HG03457 (cell line): ENCODE results near the gene FBXO24.

Experiments
- ATAC-seq: cut with Tn5 transposase; IDR thresholded peaks from one replicate; pipeline ENCODE4 v1.9.1; 2021; ENCODE audit warnings: moderate number of reproducible peaks; ENCODE audit not compliant: unreplicated experiment

FBXO24 gene

DNA sequence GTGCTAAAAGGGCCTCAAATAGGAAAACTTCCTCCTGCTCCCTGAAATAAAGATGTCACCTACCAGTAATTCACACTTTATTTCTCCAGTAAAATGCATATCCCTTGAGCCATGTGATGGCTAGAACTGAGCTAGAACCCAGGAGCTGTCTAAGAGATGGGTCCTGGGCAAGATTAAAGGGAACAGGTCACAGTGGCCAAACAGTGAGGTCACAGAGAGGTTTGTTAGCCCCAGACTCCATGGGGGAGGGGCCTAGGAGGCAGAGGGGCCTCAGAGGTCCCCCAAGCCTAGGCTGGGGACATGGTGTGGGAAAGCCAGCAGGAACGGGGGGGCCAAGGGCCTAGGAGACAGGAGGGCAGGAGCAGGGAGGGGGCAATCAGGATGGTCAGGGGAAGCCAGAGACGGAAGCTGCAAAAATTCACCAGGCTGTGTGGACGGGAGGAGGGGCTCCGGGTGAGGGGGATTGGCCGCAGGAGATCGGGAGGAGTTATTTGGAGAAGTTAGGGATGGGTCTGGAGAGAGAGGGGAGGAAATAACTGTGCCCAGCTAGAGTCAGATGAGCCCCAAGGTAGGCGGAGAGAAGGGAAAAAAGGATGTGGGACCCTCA lies 3.3 kb downstream of the FBXO24 start:
- ATAC-seq = no peak

DNA sequence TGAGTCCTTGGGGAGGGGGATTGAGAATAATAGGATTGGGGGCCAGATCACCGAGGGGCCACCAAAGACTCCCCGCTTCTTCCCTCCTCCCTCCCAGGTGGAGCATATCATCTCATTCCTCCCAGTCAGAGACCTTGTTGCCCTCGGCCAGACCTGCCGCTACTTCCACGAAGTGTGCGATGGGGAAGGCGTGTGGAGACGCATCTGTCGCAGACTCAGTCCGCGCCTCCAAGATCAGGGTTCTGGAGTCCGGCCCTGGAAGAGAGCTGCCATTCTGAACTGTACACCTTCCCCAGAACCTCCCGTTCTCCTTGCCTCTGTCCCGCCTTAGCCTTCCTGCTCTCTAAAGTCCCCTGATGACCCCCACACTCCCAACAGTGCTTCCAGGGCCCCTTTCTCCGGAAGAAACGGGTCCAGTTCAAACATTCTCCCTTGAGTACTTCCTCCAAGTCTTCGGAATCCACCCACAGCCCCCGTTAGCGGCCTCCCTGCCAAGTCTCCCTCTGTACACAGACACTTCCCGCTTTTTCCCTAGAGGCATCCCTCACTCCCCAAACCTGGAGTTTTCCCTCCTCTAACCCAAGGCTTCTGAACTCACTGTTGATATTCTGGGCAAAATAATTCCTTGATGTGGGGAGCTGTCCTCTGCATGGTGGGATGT lies 4.1 kb downstream of the FBXO24 start:
- ATAC-seq = no peak

DNA sequence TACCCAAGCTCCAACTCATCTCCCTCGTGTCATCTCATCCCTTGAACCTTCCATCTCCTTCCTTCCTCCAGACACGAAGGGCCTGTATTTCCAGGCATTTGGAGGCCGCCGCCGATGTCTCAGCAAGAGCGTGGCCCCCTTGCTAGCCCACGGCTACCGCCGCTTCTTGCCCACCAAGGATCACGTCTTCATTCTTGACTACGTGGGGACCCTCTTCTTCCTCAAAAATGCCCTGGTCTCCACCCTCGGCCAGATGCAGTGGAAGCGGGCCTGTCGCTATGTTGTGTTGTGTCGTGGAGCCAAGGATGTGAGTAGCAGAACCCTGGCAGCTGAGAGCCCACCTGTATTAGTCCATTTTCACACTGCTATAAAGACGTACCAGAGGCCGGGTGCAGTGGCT lies 5.5 kb downstream of the FBXO24 start:
- no peak for ATAC-seq

DNA sequence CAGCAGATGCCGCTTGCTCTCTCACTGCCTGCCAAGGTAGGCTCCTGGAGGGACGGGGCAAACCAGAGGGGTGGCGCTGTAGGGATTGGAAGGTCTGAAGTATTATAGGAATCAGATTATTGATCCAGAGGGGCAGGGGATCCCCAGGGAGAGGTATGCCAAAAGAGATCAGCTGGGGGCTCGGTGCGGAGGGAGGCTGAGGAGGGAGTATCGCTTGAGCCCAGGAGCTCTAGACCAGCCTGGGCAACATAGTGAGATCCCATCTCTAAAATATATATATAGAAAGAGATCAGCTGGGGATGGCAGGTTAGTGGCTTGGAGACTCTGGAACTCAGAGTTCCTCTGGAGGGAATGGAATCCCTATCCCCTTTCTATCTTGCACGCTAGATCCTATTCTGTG lies 9.1 kb downstream of the FBXO24 start:
- no peak for ATAC-seq

DNA sequence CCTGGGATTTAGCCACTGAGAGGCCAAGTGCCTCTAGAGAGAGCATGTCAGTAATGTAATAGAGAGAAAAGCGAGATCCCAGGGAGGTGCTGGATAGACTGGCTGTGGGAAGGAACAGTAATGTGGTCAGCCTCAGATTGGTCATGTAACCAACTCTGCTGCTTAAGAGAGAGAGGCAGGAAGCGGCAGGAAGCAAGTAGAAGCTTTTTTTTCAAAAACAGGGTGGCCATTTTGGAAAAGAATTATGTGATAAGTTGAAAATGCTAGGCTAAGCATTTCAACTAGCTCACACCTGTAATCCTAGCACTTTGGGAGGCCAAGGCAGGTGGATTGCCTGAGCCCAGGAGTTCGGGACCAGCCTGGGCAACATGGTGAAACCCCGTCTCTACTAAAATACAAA lies 12.3 kb downstream of the FBXO24 start:
- ATAC-seq = no peak

DNA sequence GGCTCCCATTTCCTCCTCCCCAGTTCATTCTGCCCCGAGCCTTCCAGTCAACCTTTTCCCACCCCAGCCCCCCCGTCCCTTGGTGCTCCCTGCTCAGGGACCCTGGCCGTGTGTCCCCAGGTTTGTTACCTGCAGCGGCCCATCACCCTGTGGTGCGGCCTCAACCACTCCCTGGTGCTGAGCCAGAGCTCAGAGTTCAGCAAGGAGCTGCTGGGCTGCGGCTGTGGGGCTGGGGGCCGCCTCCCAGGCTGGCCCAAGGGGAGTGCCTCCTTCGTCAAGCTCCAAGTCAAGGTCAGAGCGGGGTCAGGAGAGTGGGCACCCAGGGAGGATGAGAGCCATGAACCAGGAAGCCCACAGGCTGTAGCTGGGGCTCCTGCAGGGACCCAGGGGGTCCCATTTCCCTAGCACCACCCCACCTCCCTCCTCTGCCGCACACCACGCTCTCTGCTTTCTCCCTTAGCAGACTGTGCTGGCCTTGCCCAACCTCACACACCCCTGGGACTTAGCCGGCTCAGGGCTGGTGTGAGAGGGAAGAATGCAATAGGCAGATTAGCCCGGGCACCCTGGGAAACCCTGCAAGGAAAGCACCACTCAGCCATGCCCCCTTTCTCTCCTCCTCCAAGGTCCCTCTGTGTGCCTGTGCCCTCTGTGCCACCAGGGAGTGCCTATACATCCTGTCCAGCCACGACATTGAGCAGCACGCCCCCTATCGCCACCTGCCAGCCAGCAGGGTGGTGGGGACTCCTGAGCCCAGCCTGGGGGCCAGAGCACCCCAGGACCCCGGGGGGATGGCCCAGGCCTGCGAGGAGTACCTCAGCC lies 14.0 kb downstream of the FBXO24 start:
- no peak for ATAC-seq

DNA sequence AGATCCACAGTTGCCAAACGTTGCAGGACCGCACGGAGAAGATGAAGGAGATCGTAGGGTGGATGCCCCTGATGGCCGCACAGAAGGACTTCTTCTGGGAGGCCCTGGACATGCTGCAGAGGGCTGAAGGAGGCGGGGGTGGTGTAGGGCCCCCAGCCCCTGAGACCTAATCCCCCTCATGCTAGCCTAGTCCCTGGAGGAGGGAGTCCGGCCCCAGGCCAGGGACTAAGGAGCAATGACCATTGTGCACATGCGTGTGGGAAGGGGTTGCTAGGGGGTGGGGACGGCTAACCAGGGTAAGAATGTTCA lies 14.6 kb downstream of the FBXO24 start:
- ATAC-seq = no peak

DNA sequence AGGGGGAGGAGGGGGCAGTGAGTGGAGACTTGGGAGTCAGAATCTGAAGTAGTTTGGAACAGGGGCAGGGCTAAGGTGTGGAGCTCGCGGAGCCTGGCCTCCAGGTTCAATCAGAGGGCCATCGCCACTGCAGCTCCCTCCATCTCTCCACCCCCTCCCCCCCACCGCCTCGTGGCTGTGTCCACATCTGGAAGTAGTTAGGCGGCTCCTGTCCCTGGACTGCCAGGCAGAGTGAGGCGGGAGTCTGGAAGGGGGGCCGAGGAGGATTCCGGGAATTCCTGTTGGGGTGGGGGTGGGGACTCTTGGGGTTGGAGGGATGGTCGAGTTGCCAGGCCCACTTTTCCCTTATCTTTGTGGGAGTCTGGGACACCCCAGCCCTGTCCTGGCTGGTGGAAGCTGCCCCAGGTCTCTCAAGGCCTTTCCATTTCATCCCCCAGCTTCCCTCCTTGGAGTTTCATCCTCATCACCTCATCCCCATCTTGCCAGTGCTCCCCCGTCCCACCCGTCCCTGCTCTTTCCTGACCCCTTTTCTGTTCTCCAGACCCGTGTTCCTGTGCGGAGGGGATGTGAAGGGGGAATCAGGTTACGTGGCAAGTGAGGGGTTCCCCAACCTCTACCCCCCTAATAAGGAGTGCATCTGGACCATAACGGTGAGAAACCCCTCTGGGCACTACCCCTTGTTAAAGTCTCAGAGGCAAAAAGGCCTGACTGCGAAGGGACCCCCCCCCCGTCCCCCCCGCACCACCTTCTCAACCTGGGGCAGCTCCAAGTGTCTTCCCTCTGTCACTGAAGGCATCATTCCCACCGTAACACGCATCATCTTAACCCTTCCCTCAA lies 17.0 kb downstream of the FBXO24 start:
- ATAC-seq = no peak

DNA sequence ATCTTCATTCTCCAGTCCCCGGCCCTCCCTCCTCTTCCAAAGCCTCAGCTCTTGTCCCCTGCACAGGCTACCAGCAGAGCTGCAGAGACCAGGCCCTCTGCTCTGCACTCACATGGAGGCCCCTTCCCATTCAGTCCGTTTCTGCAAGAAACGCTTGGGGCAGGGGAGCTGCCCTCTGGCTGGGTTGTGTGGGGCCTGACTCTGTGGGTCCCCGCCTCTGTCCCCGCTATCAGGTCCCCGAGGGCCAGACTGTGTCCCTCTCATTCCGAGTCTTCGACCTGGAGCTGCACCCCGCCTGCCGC lies 17.5 kb downstream of the FBXO24 start:
- ATAC-seq = no peak

DNA sequence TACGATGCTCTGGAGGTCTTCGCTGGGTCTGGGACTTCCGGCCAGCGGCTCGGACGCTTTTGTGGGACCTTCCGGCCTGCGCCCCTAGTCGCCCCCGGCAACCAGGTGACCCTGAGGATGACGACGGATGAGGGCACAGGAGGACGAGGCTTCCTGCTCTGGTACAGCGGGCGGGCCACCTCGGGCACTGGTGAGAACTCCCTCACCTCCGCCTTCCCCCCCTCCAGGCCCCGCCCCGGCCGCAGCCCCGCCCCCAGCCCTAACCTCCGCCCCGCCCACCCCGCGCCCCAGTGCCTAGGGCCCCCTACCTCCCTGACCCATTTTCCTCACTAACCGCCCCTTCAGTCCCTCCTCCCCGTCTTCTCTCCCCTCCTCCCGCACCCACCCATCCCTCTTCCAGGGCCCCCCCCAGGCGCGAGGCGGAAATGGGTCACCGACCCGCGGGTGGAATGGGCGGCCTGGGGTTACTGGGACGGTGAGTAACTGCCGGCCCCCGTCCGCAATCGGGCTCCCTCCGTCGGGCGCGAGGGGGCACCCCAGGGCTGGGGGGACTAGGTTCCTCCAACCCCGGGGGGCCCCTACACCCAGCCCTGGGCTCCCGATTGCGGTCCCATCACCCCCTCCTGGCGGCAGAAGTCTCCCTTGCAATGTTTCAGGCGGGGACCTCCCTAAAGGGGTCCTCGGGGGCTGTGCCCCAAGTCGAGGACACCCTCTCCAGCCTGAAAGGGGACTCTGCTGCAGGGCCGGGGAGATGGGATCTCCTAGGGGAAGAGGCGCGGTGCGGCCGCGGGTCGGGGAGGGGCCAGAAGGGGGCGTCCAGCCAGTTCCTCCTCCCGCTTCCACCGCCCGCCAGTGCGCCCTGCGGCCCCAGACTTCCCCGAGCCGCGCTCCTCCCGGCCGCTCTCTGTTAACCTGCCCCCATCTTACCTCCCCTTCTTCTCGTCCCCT lies 18.2 kb downstream of the FBXO24 start:
- peak; percentile 47 for ATAC-seq

DNA sequence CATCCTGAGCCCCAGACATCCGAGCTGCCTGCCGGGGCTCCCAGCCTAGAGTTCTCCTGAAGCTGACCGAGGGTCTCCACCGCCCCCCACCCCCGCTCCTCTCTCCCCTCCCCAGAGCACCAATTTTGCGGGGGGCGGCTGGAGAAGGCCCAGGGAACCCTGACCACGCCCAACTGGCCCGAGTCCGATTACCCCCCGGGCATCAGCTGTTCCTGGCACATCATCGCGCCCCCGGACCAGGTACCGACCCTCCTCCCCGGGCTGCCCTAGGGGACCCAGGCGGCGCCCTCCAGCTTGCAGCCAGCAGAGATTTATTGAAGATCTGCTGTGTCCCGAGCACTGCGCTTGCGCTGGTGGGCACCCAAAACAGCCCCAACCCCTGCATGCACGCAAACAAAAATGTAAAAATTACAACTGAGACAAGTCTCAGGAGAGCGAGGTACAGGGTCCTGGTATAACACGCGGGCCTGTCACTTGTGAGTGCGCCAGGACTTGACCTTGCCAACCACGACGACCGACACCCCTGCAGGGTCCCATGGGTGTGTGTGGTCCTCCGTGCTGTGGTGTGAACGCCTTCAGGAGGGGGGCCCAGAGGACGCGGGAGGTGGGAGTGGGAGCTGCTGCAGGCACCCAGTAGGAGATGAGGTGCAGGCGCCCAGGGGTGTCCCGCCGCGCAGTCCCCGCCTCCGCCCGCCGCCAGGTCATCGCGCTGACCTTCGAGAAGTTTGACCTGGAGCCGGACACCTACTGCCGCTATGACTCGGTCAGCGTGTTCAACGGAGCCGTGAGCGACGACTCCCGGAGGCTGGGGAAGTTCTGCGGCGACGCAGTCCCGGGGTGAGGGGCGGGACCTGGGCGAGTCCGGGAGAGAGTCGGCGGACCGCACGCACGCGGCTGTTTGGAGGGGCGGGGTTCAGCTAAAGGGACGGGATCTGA lies 19.1 kb downstream of the FBXO24 start:
- no peak for ATAC-seq

DNA sequence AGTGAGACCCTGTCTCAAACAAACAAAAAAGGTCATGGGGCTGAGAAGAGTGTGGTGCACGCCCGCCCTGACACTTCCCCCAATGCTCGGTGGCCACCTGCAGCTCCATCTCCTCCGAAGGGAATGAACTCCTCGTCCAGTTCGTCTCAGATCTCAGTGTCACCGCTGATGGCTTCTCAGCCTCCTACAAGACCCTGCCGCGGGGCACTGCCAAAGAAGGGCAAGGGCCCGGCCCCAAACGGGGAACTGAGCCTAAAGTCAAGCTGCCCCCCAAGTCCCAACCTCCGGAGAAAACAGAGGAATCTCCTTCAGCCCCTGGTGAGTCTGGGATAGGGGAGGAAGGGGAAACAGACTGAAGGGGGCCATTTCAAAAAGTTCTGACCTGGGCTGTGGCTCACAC lies 20.2 kb downstream of the FBXO24 start:
- no peak for ATAC-seq

DNA sequence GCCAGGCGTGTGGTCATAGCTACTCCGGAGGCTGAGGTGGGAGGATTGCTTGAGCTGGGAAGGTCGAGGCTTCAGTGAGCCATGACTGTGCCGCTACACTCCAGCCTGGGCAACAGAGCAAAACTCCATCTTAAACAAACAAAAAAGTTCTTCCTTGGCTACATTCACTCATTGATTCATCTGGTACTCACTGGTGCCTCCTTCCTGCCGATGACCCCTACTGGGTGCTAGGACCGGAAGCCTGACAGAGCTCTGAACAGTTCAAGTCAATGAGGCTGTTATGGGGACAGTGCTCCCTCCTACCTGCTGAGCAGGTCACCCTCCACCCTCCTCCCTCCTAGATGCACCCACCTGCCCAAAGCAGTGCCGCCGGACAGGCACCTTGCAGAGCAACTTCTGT lies 21.0 kb downstream of the FBXO24 start:
- ATAC-seq = no peak

DNA sequence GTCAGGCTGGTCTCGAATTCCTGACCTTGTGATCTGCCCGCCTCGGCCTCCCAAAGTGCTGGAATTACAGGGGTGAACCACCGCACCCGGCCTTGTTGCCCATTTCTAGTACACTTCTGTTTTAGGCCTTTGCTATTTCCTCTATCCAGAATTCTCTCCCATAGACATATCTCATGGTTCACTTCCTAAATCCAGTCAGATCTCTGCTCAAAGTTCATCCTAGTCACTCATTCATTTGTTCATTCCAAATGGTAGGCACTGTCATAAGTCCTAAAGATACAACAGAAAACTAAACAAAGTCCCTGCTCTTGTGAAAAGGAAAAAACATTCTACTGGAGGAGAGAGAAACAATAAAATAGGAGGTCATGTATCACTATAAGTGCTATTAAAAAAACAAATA lies 23.8 kb downstream of the FBXO24 start:
- ATAC-seq = no peak

DNA sequence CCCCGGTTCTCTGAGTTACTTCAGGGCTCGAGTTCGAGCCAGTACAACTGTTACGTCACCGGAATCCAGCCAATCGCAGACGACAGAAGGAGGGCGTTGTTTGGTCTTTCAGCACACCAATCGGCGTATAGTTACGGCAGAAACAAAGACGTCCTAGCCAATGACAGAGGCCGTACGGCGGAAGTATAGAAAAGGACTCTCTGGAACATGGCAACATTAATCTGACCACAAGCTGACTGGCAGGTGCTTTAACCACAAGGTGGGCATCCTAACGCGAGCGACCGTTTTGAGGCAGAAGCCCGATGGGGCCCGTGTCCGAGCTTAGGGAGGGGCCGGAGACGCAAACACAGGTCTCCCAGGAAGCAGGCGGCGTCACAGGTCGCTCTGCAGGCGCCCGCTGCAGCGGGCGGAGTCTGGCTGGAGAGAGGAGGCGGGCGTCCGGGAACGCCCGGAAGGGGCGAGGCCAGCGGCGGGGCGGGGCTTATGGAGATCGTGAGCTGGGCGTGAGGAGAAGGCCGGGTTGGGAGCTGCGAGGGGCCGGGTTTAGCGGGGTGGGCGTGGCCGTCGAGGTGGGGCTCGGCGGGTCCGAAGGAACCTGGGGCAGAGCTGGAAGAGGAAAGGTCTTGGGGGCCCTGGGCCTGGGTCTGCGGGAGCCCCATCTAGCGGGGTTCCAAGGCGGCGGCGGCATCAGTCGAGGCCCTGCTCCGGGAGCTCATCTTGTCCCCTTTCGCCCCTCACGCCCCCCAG lies 26.0 kb downstream of the FBXO24 start, which contains the start of gene MOSPD3:
Gene MOSPD3, plus strand, starts transcription at position 558 of the 747 bp plus-strand sequence. CDS start 252 bp downstream, outside the sequence.
- ATAC-seq = peak; percentile 79

DNA sequence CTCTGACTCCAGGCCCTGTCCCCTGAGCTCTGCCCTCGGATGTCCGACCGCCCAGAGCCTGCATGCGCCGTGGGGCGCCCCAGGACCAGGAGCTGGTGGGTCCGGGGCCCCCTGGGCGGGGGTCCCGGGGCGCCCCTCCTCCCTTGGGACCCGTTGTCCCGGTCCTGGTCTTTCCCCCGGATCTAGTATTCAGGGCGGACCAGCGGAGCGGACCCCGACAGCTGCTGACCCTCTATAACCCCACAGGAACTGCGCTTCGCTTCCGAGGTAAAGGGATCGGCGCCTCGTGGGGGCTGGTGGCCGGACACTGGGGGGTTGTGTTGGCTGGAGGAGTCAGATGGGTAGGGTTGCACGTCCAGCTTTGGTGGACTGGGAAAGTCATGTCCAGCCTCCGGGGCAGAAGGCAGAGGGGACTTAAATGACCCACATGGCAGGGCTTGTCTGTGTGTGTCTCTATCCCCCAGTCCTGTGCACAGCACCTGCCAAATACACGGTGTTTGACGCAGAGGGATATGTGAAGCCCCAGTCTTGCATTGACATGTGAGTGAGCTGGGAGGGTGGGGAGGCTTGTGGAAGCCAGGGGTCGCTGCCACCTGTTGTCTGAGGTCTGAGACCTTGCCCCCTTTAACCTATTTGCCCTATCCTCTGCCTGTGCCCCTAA lies 26.7 kb downstream of the FBXO24 start:
- ATAC-seq = no peak

DNA sequence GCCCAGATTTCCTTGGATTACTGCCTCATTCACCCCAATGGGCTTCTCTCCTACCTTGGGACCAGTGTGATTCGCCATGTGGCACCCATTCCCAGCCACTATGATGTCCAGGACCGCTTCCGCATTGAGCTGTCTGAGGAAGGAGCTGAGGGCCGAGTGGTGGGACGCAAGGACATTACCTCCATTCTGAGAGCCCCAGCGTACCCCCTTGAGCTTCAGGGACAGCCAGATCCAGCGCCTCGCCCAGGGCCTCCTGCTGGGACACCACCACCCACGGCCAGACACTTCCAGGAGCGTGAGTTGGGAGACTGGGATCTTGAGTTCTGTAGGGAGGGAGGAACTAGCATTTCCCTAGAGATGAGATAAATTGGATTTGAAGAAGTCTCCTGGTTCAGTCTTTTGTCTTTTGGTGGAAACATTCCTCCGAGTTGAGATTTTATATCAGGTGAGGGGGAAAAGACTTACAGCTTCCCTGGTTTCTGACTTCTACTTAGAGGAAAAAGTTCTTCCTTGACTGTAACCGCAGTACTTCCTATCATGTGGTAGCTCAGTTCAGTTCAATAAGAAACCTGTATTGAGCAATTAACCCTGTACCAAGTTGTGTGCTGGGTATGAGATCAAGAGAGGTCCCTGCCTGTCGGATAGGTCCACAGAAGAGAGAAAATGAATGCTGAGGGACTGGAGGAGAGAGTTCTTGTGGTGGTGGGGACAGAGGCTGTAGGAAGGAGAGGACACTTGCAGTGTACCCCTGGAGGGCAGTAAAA lies 27.5 kb downstream of the FBXO24 start:
- ATAC-seq = no peak
